Measurements from ENCODE around the gene OR6K3.
"Not testable (repeated sequence)": the region's sequence is repeated elsewhere in the genome, so short reads cannot be mapped to it uniquely, and the experiment has no call there.

GRCh38 chr1:158691149-158691548 lies 29.4 kb downstream of the OR6K3 start:
- TF ChIP-seq CTCF (IDR thresholded peaks at IDR 0.05; ENCODE audit: low read depth, low read length); EZH2phosphoT487 (IDR thresholded peaks at IDR 0.05; ENCODE audit: low read depth): not testable (repeated sequence)
